ENCODE measurements around the gene SH3D21. TPM values are rescaled to one million over a fixed set of nuclear protein-coding genes. Genes with fewer than 3 reads are reported as not detected.

Gene SH3D21
- total RNA-seq, 1 donor from 2014 or later = 15.7 TPM

GRCh38 chr1:36349241-36349671 lies 43.1 kb downstream of the SH3D21 start:
- no peak overlapping the region for H3K27ac Mint-ChIP-seq
- no peak for DNase-seq (ENCODE audit: extremely low spot score, unreplicated experiment)
- H3K36me3 Mint-ChIP-seq = peaks cover 17% of the 10 kb centered on the region
- no peaks in the 10 kb centered on the region for H3K27me3 Mint-ChIP-seq
- H3K4me1 Mint-ChIP-seq (ENCODE audit: unreplicated experiment) = peaks cover 16% of the 10 kb centered on the region
- no peaks in the 10 kb centered on the region for H3K9me3 Mint-ChIP-seq
- TF ChIP-seq CTCF (conservative IDR thresholded peaks at IDR 0.05) = no peak
- no peak overlapping the region for H3K4me3 Mint-ChIP-seq

GRCh38 chr1:36349839-36350238 lies 43.7 kb downstream of the SH3D21 start:
- Mint-ChIP-seq H3K4me1 (ENCODE audit: unreplicated experiment) (peaks cover 16% of the 10 kb centered on the region), H3K27ac (no peak overlapping the region), H3K4me3 (no peak overlapping the region), H3K27me3 (no peaks in the 10 kb centered on the region), H3K9me3 (no peaks in the 10 kb centered on the region), H3K36me3 (peaks cover 20% of the 10 kb centered on the region)
- DNase-seq (ENCODE audit: extremely low spot score, unreplicated experiment) = no peak
- no peak for TF ChIP-seq CTCF (conservative IDR thresholded peaks at IDR 0.05)

- Mint-ChIP-seq H3K4me3 (no peak overlapping the region), H3K36me3 (peaks cover 24% of the 10 kb centered on the region), H3K27me3 (no peaks in the 10 kb centered on the region), H3K27ac (no peak overlapping the region), H3K9me3 (no peaks in the 10 kb centered on the region), H3K4me1 (ENCODE audit: unreplicated experiment) (peaks cover 16% of the 10 kb centered on the region)
- TF ChIP-seq CTCF (conservative IDR thresholded peaks at IDR 0.05) = no peak
- no peak for DNase-seq (ENCODE audit: extremely low spot score, unreplicated experiment)
These were observed 44.6 kb downstream of the SH3D21 start for GRCh38 chr1:36350659-36351226.

- Mint-ChIP-seq H3K4me1 (ENCODE audit: unreplicated experiment) (peaks cover 16% of the 10 kb centered on the region), H3K27me3 (no peaks in the 10 kb centered on the region), H3K27ac (no peak overlapping the region), H3K9me3 (no peaks in the 10 kb centered on the region), H3K36me3 (peaks cover 24% of the 10 kb centered on the region), H3K4me3 (no peak overlapping the region)
- DNase-seq (ENCODE audit: extremely low spot score, unreplicated experiment) = no peak
- no peak for TF ChIP-seq CTCF (conservative IDR thresholded peaks at IDR 0.05)
These were observed 45.2 kb downstream of the SH3D21 start for GRCh38 chr1:36351227-36351977.

- H3K36me3 Mint-ChIP-seq = peaks cover 27% of the 10 kb centered on the region
- H3K27me3 Mint-ChIP-seq = no peaks in the 10 kb centered on the region
- no peak for TF ChIP-seq CTCF (conservative IDR thresholded peaks at IDR 0.05)
- H3K4me3 Mint-ChIP-seq = no peak overlapping the region
- no peak for DNase-seq (ENCODE audit: extremely low spot score, unreplicated experiment)
- no peaks in the 10 kb centered on the region for H3K9me3 Mint-ChIP-seq
- no peak overlapping the region for H3K27ac Mint-ChIP-seq
- H3K4me1 Mint-ChIP-seq (ENCODE audit: unreplicated experiment) = peaks cover 16% of the 10 kb centered on the region
These were observed 46.1 kb downstream of the SH3D21 start for GRCh38 chr1:36352125-36352909.

All from type B pancreatic cell (in vitro differentiated cells).